Endothelial cell (in vitro differentiated cells): Measurements from ENCODE around the gene GPR153. TPM values are rescaled to one million over a fixed set of nuclear protein-coding genes. Genes with fewer than 3 reads are reported as not detected.

Experiments used
- DNase-seq: peaks from one replicate; pipeline ENCODE4 v3.0.0; 2021; ENCODE audit warnings: low spot score
- H3K27ac Mint-ChIP-seq: one replicate; pipeline ENCODE4 v1.8.0; 2021; ENCODE audit warnings: mixed read lengths, inconsistent platforms; ENCODE audit not compliant: unreplicated experiment
- H3K27me3 Mint-ChIP-seq: one replicate; pipeline ENCODE4 v1.8.0; 2021; ENCODE audit warnings: mild to moderate bottlenecking, moderate library complexity, mixed read lengths, inconsistent platforms; ENCODE audit not compliant: unreplicated experiment
- H3K36me3 Mint-ChIP-seq: one replicate; pipeline ENCODE4 v1.8.0; 2021; ENCODE audit warnings: mild to moderate bottlenecking, low read depth, mixed read lengths, inconsistent platforms; ENCODE audit not compliant: unreplicated experiment
- H3K4me1 Mint-ChIP-seq: one replicate; pipeline ENCODE4 v1.8.0; 2021; ENCODE audit warnings: mild to moderate bottlenecking, mixed read lengths, inconsistent platforms; ENCODE audit not compliant: unreplicated experiment
- H3K4me3 Mint-ChIP-seq: one replicate; pipeline ENCODE4 v1.8.0; 2021; ENCODE audit warnings: mild to moderate bottlenecking, mixed read lengths, inconsistent platforms; ENCODE audit not compliant: unreplicated experiment
- H3K9me3 Mint-ChIP-seq: one replicate; pipeline ENCODE4 v1.8.0; 2021; ENCODE audit warnings: mixed read lengths, inconsistent platforms; ENCODE audit not compliant: unreplicated experiment
- CTCF ChIP-seq: fragments of 200-600 bp; sonication (generic); IDR thresholded peaks from one replicate; pipeline ENCODE4 v1.5.0; 2021; ENCODE audit warnings: antibody characterized with exemption; ENCODE audit not compliant: unreplicated experiment
- total RNA-seq: library from RNA; stranded (reverse); fragmentation: NEBNext Ultra II Directional; extraction: Animal tissue kit (Norgen Biotek cat#: 25700); gene quantifications from one replicate; pipeline ENCODE4 v1.2.1, GENCODE V29; 2021; ENCODE audit not compliant: unreplicated experiment

The GPR153 gene
- total RNA-seq, 1 donor from 2014 or later = 3.0 TPM

- peaks cover 11% of the 10 kb centered on the region for H3K27me3 Mint-ChIP-seq
- H3K27ac Mint-ChIP-seq = no peak overlapping the region
- H3K4me3 Mint-ChIP-seq = no peak overlapping the region
- no peaks in the 10 kb centered on the region for H3K4me1 Mint-ChIP-seq
- no peaks in the 10 kb centered on the region for H3K9me3 Mint-ChIP-seq
- no peak for DNase-seq
- peaks cover 2% of the 10 kb centered on the region for H3K36me3 Mint-ChIP-seq
- no peak for TF ChIP-seq CTCF
Measured at GRCh38 chr1:6212193-6212959, 48.5 kb downstream of the GPR153 start.

- H3K4me3 Mint-ChIP-seq = no peak overlapping the region
- no peak for DNase-seq
- no peaks in the 10 kb centered on the region for H3K4me1 Mint-ChIP-seq
- peaks cover 11% of the 10 kb centered on the region for H3K27me3 Mint-ChIP-seq
- H3K27ac Mint-ChIP-seq = no peak overlapping the region
- TF ChIP-seq CTCF = no peak
- H3K36me3 Mint-ChIP-seq = no peaks in the 10 kb centered on the region
- H3K9me3 Mint-ChIP-seq = no peaks in the 10 kb centered on the region
Measured at GRCh38 chr1:6211731-6212130, 49.2 kb downstream of the GPR153 start.

- Mint-ChIP-seq H3K27me3 (peaks cover 9% of the 10 kb centered on the region), H3K4me1 (no peaks in the 10 kb centered on the region)
- TF ChIP-seq CTCF = no peak
Measured at GRCh38 chr1:6210591-6211355, 50.1 kb downstream of the GPR153 start.

GRCh38 chr1:6209661-6210580 lies 51.0 kb downstream of the GPR153 start:
- H3K27ac Mint-ChIP-seq = no peak overlapping the region

More at GRCh38 chr1:6210591-6211355, 50.1 kb downstream of the GPR153 start:
- no peaks in the 10 kb centered on the region for H3K36me3 Mint-ChIP-seq
- no peak for DNase-seq
- no peaks in the 10 kb centered on the region for H3K9me3 Mint-ChIP-seq
- H3K27ac Mint-ChIP-seq = no peak overlapping the region
- no peak overlapping the region for H3K4me3 Mint-ChIP-seq

More at GRCh38 chr1:6209661-6210580, 51.0 kb downstream of the GPR153 start:
- Mint-ChIP-seq H3K9me3 (no peaks in the 10 kb centered on the region), H3K4me1 (no peaks in the 10 kb centered on the region), H3K36me3 (no peaks in the 10 kb centered on the region), H3K27me3 (peaks cover 9% of the 10 kb centered on the region), H3K4me3 (no peak overlapping the region)
- TF ChIP-seq CTCF = no peak
- no peak for DNase-seq
